HepG2 (cell line): Measurements from ENCODE around the gene LRIG1. TPM values are rescaled to one million over a fixed set of nuclear protein-coding genes. Genes with fewer than 3 reads are reported as not detected.

ENCODE experiments used
- DNMT1 ChIP-seq: sonication (generic); formaldehyde crosslinking; IDR thresholded peaks from 2 replicates; pipeline ENCODE4 v1.5.1; 2020; ENCODE audit warnings: mild to moderate bottlenecking, missing genetic modification reagents
- E2F2 ChIP-seq: sonication (generic); formaldehyde crosslinking; IDR thresholded peaks from 2 replicates; pipeline ENCODE4 v1.4.0; 2020; ENCODE audit warnings: missing genetic modification reagents, borderline replicate concordance
- HBP1 ChIP-seq: IDR thresholded peaks from 2 replicates; pipeline ENCODE4 v1.6.1; 2016; ENCODE audit warnings: low read depth, control low read depth
- HDAC1 ChIP-seq: sonication (generic); formaldehyde crosslinking; IDR thresholded peaks from 2 replicates; pipeline ENCODE4 v1.5.1; 2020; ENCODE audit warnings: mild to moderate bottlenecking, missing genetic modification reagents
- NKX3-1 ChIP-seq: sonication (generic); formaldehyde crosslinking; IDR thresholded peaks from 2 replicates; pipeline ENCODE4 v1.5.0; 2020; ENCODE audit warnings: missing genetic modification reagents
- SOX5 ChIP-seq: IDR thresholded peaks from 2 replicates; pipeline ENCODE4 v1.6.1; 2016; ENCODE audit warnings: borderline replicate concordance
- TBX2 ChIP-seq: sonication (generic); formaldehyde crosslinking; IDR thresholded peaks from 2 replicates; pipeline ENCODE4 v1.5.0; 2020; ENCODE audit warnings: missing genetic modification reagents, mild to moderate bottlenecking, borderline replicate concordance
- TP53 ChIP-seq: sonication (generic); formaldehyde crosslinking; conservative IDR thresholded peaks from 2 replicates; pipeline ENCODE4 v1.4.0; 2020; ENCODE audit warnings: missing genetic modification reagents
- YY1 ChIP-seq: IDR thresholded peaks from 2 replicates; pipeline ENCODE4 v1.6.1; 2011; ENCODE audit warnings: low read length, low read depth, moderate library complexity, mild to moderate bottlenecking; ENCODE audit not compliant: insufficient read depth, insufficient replicate concordance
- ZBTB7A ChIP-seq: sonication (generic); formaldehyde crosslinking; IDR thresholded peaks from 2 replicates; pipeline ENCODE4 v1.8.0; 2022; ENCODE audit warnings: mild to moderate bottlenecking, missing genetic modification reagents
- ZFP37 ChIP-seq: sonication (generic); formaldehyde crosslinking; IDR thresholded peaks from 2 replicates; pipeline ENCODE4 v1.4.0; 2020; ENCODE audit warnings: missing genetic modification reagents, borderline replicate concordance
- ZFX ChIP-seq: sonication (generic); formaldehyde crosslinking; IDR thresholded peaks from 2 replicates; pipeline ENCODE4 v1.4.0; 2020; ENCODE audit warnings: mild to moderate bottlenecking, low read depth, missing genetic modification reagents, moderate library complexity
- ZFYVE20 ChIP-seq: sonication (generic); formaldehyde crosslinking; IDR thresholded peaks from 2 replicates; pipeline ENCODE4 v1.8.0; 2023; ENCODE audit warnings: low read depth, mild to moderate bottlenecking, moderate library complexity, missing genetic modification reagents, borderline replicate concordance
- ZNF124 ChIP-seq: sonication (generic); formaldehyde crosslinking; IDR thresholded peaks from 2 replicates; pipeline ENCODE4 v1.4.0; 2020; ENCODE audit warnings: missing genetic modification reagents
- ZNF274 ChIP-seq: sonication (generic); formaldehyde crosslinking; IDR thresholded peaks from 2 replicates; pipeline ENCODE4 v1.5.1; 2020; ENCODE audit warnings: mild to moderate bottlenecking, missing genetic modification reagents
- ZNF512 ChIP-seq: sonication (generic); formaldehyde crosslinking; IDR thresholded peaks from 2 replicates; pipeline ENCODE4 v1.4.0; 2020; ENCODE audit warnings: mild to moderate bottlenecking, missing genetic modification reagents
- ZNF691 ChIP-seq: sonication (generic); formaldehyde crosslinking; IDR thresholded peaks from 2 replicates; pipeline ENCODE4 v1.4.0; 2020; ENCODE audit warnings: missing genetic modification reagents, low read depth, mild to moderate bottlenecking, borderline replicate concordance
- ZNF777 ChIP-seq: sonication (generic); formaldehyde crosslinking; IDR thresholded peaks from 2 replicates; pipeline ENCODE4 v1.4.0; 2020; ENCODE audit warnings: missing genetic modification reagents
- ZSCAN30 ChIP-seq: sonication (generic); formaldehyde crosslinking; IDR thresholded peaks from 2 replicates; pipeline ENCODE4 v1.5.0; 2020; ENCODE audit warnings: mild to moderate bottlenecking, missing genetic modification reagents
- polyA plus RNA-seq, 8 experiments: library from polyadenylated mRNA; depleted of rRNA in 3 of 8; stranded (reverse) in 7 of 8; unstranded in 1 of 8; fragments of >200 nt; fragmentation: Illumina TruSeq in 4 of 8; extraction: Trizol in 4 of 8; gene quantifications; 2 replicates each; pipeline versions ENCODE4 v1.2.1 to v1.2.3, GENCODE V29; 2011 to 2016; ENCODE audit warnings: low read depth in 4 of 8, missing spikeins in 1 of 8, mixed read lengths in 1 of 8; ENCODE audit not compliant: insufficient read depth in 1 of 8
- total RNA-seq, 5 experiments: library from RNA; depleted of rRNA; stranded (reverse); fragments of >200 nt; fragmentation: Illumina TruSeq; extraction: Trizol; gene quantifications; 2 replicates each; pipeline ENCODE4 v1.2.3, GENCODE V29; 2016; ENCODE audit warnings: low read depth in 1 of 5
- TF ChIP-seq, protein P1 (sequence below): sonication (generic); formaldehyde crosslinking; IDR thresholded peaks from 2 replicates; pipeline ENCODE4 v1.4.0; 2020; ENCODE audit warnings: missing genetic modification reagents

The LRIG1 gene
- total and polyA plus RNA-seq, 2 of the 13 experiments (the other 11 are each of a cell fraction or from before 2014, with no cell fraction given) = 17.8 to 24.8 TPM

DNA sequence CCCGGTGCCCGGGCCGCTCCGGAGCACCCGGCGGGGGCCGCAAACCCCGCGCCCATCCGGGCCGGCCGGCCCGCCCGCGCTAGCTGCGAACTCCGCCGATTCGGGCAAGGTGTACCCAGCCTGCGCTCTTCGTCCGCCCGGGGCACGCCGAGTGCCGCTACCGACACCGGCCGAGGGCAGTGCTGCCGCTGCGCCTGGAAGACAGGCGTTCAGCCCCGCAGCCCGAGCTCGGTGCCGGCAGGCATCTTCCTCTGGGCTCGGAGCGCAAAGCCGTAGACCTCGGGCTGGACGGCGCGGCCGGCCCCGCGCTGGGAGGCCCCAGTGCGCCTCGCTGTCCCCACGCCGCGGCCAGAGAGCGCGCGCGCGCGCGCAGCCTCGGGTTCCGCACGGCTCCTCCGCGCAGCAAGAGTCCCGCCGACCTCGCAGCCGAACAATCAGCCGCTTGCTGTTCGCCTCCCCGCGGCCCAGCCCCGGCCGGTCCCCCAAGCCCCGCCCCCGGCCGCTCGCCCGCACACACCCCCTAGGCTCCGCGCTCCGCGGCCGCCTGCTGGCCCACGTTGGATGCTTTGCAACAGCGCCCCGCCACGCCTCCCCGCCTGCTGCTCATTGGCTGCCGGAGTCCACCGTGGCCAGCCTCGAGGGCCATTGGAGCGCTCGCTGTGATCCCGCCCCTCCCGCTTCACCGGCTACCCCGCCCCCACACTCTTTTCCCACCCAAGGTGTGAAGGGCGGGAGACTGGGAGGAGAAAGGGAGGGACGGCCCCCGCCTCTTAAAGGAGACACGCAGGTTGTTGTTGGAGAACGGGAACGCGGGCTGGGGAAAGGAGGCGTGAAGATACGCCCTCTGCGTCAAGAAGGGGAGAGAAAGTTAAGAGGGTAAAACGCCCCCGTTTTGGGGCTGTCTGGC is at the start of gene LRIG1 (continued):
- TF ChIP-seq ZNF274 (CRISPR knock-in tag) (peak; percentile 83; the same call in 1 of the 2 replicates), HBP1 (peak; percentile 81), ZNF512 (CRISPR knock-in tag) (no peak), TP53 (CRISPR knock-in tag) (no peak), ZFX (CRISPR knock-in tag) (no peak; the same call in none of the 2 replicates), TBX2 (peak; percentile 100), YY1 (peak; percentile 22), ZNF691 (CRISPR knock-in tag) (0 out of 2 replicates have a peak, but pooled peaks have one; percentile 42), ZBTB7A (no peak), SOX5 (CRISPR knock-in tag) (peak; percentile 79), ZSCAN30 (CRISPR knock-in tag) (no peak), E2F2 (CRISPR knock-in tag) (no peak), ZFYVE20 (CRISPR knock-in tag) (peak; percentile 43; the same call in 1 of the 2 replicates), NKX3-1 (CRISPR knock-in tag) (no peak), ZNF124 (CRISPR knock-in tag) (0 out of 2 replicates have a peak, but pooled peaks have one; percentile 7), DNMT1 (CRISPR knock-in tag) (no peak), HDAC1 (peak; percentile 70; the same call in 1 of the 2 replicates), ZNF777 (CRISPR knock-in tag) (peak; percentile 89), ZFP37 (CRISPR knock-in tag) (no peak)
- TF ChIP-seq, protein P1, sequence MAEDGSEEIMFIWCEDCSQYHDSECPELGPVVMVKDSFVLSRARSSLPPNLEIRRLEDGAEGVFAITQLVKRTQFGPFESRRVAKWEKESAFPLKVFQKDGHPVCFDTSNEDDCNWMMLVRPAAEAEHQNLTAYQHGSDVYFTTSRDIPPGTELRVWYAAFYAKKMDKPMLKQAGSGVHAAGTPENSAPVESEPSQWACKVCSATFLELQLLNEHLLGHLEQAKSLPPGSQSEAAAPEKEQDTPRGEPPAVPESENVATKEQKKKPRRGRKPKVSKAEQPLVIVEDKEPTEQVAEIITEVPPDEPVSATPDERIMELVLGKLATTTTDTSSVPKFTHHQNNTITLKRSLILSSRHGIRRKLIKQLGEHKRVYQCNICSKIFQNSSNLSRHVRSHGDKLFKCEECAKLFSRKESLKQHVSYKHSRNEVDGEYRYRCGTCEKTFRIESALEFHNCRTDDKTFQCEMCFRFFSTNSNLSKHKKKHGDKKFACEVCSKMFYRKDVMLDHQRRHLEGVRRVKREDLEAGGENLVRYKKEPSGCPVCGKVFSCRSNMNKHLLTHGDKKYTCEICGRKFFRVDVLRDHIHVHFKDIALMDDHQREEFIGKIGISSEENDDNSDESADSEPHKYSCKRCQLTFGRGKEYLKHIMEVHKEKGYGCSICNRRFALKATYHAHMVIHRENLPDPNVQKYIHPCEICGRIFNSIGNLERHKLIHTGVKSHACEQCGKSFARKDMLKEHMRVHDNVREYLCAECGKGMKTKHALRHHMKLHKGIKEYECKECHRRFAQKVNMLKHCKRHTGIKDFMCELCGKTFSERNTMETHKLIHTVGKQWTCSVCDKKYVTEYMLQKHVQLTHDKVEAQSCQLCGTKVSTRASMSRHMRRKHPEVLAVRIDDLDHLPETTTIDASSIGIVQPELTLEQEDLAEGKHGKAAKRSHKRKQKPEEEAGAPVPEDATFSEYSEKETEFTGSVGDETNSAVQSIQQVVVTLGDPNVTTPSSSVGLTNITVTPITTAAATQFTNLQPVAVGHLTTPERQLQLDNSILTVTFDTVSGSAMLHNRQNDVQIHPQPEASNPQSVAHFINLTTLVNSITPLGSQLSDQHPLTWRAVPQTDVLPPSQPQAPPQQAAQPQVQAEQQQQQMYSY = no peak; the same call in 1 of the 2 replicates
